Progenitor cell of endocrine pancreas (in vitro differentiated cells): ENCODE data around the gene GRPEL1. TPM values are rescaled to one million over a fixed set of nuclear protein-coding genes. Genes with fewer than 3 reads are reported as not detected.

ENCODE experiments used
- DNase-seq: peaks from one replicate; pipeline ENCODE4 v3.0.0; 2021; ENCODE audit warnings: low spot score; ENCODE audit not compliant: unreplicated experiment
- H3K27ac Mint-ChIP-seq: 2 replicates; pipeline ENCODE4 v1.8.0; 2021; ENCODE audit warnings: mild to moderate bottlenecking, moderate library complexity, mixed read lengths
- H3K27me3 Mint-ChIP-seq: 2 replicates; pipeline ENCODE4 v1.8.0; 2021; ENCODE audit warnings: mixed read lengths
- H3K36me3 Mint-ChIP-seq: 2 replicates; pipeline ENCODE4 v1.8.0; 2022; ENCODE audit warnings: mixed read lengths; ENCODE audit not compliant: insufficient read depth
- H3K4me1 Mint-ChIP-seq: 2 replicates; pipeline ENCODE4 v1.8.0; 2021; ENCODE audit warnings: low read depth, mixed read lengths
- H3K4me3 Mint-ChIP-seq: 2 replicates; pipeline ENCODE4 v1.8.0; 2021; ENCODE audit warnings: low read depth, mild to moderate bottlenecking, moderate library complexity, mixed read lengths
- H3K9me3 Mint-ChIP-seq: 2 replicates; pipeline ENCODE4 v1.8.0; 2021; ENCODE audit warnings: low read depth, mixed read lengths
- CTCF ChIP-seq: fragments of 200-600 bp; sonication (generic); IDR thresholded peaks from one replicate; pipeline ENCODE4 v1.5.0; 2021; ENCODE audit warnings: antibody characterized with exemption, mild to moderate bottlenecking; ENCODE audit not compliant: unreplicated experiment
- total RNA-seq: library from RNA; stranded (reverse); gene quantifications from 2 replicates; pipeline ENCODE4 v1.2.1, GENCODE V29; 2021

The GRPEL1 gene
- total RNA-seq, 1 donor from 2014 or later = 18.2 TPM

GRCh38 chr4:7025040-7025602, 42.7 kb downstream of the GRPEL1 start:
- no peaks in the 10 kb centered on the region for H3K9me3 Mint-ChIP-seq
- no peak for TF ChIP-seq CTCF
- H3K36me3 Mint-ChIP-seq = peaks cover 12% of the 10 kb centered on the region
- H3K4me3 Mint-ChIP-seq = no peak overlapping the region
- no peaks in the 10 kb centered on the region for H3K27me3 Mint-ChIP-seq
- peaks cover 4% of the 10 kb centered on the region for H3K4me1 Mint-ChIP-seq
- DNase-seq = no peak
- H3K27ac Mint-ChIP-seq = peak overlapping the region; percentile 52

- no peak for TF ChIP-seq CTCF
- no peak overlapping the region for H3K4me3 Mint-ChIP-seq
- no peaks in the 10 kb centered on the region for H3K9me3 Mint-ChIP-seq
- DNase-seq = no peak
- H3K4me1 Mint-ChIP-seq = peaks cover 4% of the 10 kb centered on the region
- H3K27me3 Mint-ChIP-seq = no peaks in the 10 kb centered on the region
- H3K36me3 Mint-ChIP-seq = peaks cover 10% of the 10 kb centered on the region
- H3K27ac Mint-ChIP-seq = peak overlapping the region; percentile 52
Measured at GRCh38 chr4:7024336-7024890, 43.5 kb downstream of the GRPEL1 start.

GRCh38 chr4:7023901-7024300, 44.0 kb downstream of the GRPEL1 start:
- H3K9me3 Mint-ChIP-seq = no peaks in the 10 kb centered on the region

GRCh38 chr4:7023486-7023885, 44.4 kb downstream of the GRPEL1 start:
- H3K4me3 Mint-ChIP-seq = no peak overlapping the region
- H3K27me3 Mint-ChIP-seq = no peaks in the 10 kb centered on the region
- H3K36me3 Mint-ChIP-seq = peaks cover 9% of the 10 kb centered on the region
- H3K27ac Mint-ChIP-seq = peak overlapping the region; percentile 54
- H3K4me1 Mint-ChIP-seq = peaks cover 4% of the 10 kb centered on the region
- no peak for DNase-seq
- TF ChIP-seq CTCF = no peak
- no peaks in the 10 kb centered on the region for H3K9me3 Mint-ChIP-seq

More at GRCh38 chr4:7023901-7024300, 44.0 kb downstream of the GRPEL1 start:
- TF ChIP-seq CTCF = no peak
- Mint-ChIP-seq H3K4me1 (peaks cover 4% of the 10 kb centered on the region), H3K27me3 (no peaks in the 10 kb centered on the region), H3K27ac (peak overlapping the region; percentile 11), H3K4me3 (no peak overlapping the region), H3K36me3 (peaks cover 9% of the 10 kb centered on the region)
- DNase-seq = no peak

- Mint-ChIP-seq H3K27me3 (no peaks in the 10 kb centered on the region), H3K9me3 (no peaks in the 10 kb centered on the region)
Measured at GRCh38 chr4:7021930-7022664, 45.8 kb downstream of the GRPEL1 start.

More at GRCh38 chr4:7021930-7022664, 45.8 kb downstream of the GRPEL1 start:
- Mint-ChIP-seq H3K27ac (no peak overlapping the region), H3K36me3 (peaks cover 5% of the 10 kb centered on the region), H3K4me1 (peaks cover 4% of the 10 kb centered on the region), H3K4me3 (no peak overlapping the region)
- TF ChIP-seq CTCF = no peak
- no peak for DNase-seq
